OCI-LY7 (cell line): ENCODE data around the gene PSMD2. TPM values are rescaled to one million over a fixed set of nuclear protein-coding genes. Genes with fewer than 3 reads are reported as not detected.

Experiments
- BruUV-seq: library from RNA; stranded (reverse); fragments of 400-500 nt; replicated peaks from 2 replicates; lab custom pipeline; 2021; lab: Mats Ljungman, UMichigan
- CTCF ChIA-PET: fragments of 300-600 bp; sonication (Branson Sonifier 250); formaldehyde crosslinking; loops from one replicate; lab custom pipeline; 2022; ENCODE audit warnings: antibody characterized with exemption; ENCODE audit not compliant: unreplicated experiment; lab: Charles Lee
- POLR2A ChIA-PET: fragments of 300-600 bp; sonication (Branson Sonifier 250); formaldehyde crosslinking; loops from one replicate; lab custom pipeline; 2022; ENCODE audit warnings: antibody characterized with exemption; lab: Charles Lee
- DNase-seq: peaks from one replicate; pipeline ENCODE4 v3.0.0-alpha.2; 2015; ENCODE audit warnings: low spot score
- H2AFZ ChIP-seq: fragments of 200-600 bp; sonication (generic), shearing (Covaris generic); 2 replicates; pipeline ENCODE4 v1.6.1; 2014; ENCODE audit warnings: mild to moderate bottlenecking, antibody characterized with exemption, low read length, moderate library complexity
- H3K27ac ChIP-seq: fragments of 200-600 bp; sonication (generic); 2 replicates; pipeline ENCODE4 v1.5.1; 2014; ENCODE audit warnings: mixed run types, low read depth, mild to moderate bottlenecking, moderate library complexity, low read length, inconsistent platforms; ENCODE audit not compliant: poor library complexity, severe bottlenecking
- H3K36me3 ChIP-seq: fragments of 200-600 bp; sonication (generic); 2 replicates; pipeline ENCODE4 v1.6.1; 2014; ENCODE audit warnings: mild to moderate bottlenecking, antibody characterized with exemption, low read length, moderate library complexity, mixed read lengths; ENCODE audit not compliant: insufficient read depth
- H3K4me1 ChIP-seq: fragments of 200-600 bp; sonication (generic); 2 replicates; pipeline ENCODE4 v1.5.1; 2014; ENCODE audit warnings: mild to moderate bottlenecking, low read length; ENCODE audit not compliant: insufficient read depth, poor library complexity, severe bottlenecking
- H3K4me2 ChIP-seq: fragments of 200-600 bp; sonication (generic); 2 replicates; pipeline ENCODE4 v1.6.1; 2014; ENCODE audit warnings: mild to moderate bottlenecking, low read length
- H3K4me3 ChIP-seq: fragments of 200-600 bp; sonication (generic); 2 replicates; pipeline ENCODE4 v1.5.1; 2014; ENCODE audit warnings: mild to moderate bottlenecking, low read depth, low read length; ENCODE audit not compliant: poor library complexity, severe bottlenecking
- H3K79me2 ChIP-seq: fragments of 200-600 bp; sonication (generic); 2 replicates; pipeline ENCODE4 v1.6.1; 2016; ENCODE audit warnings: low read depth, mild to moderate bottlenecking, low read length, moderate library complexity, mixed read lengths; ENCODE audit not compliant: insufficient read depth
- H3K9me2 ChIP-seq: fragments of 200-600 bp; sonication (generic); 2 replicates; pipeline ENCODE4 v1.6.1; 2016; ENCODE audit warnings: mild to moderate bottlenecking, low read length, mixed read lengths; ENCODE audit not compliant: insufficient read depth
- H3K9me3 ChIP-seq: fragments of 200-600 bp; sonication (generic); 2 replicates; pipeline ENCODE4 v1.6.1; 2014; ENCODE audit warnings: mild to moderate bottlenecking, mixed run types, low read length, mixed read lengths
- H4K20me1 ChIP-seq: fragments of 200-600 bp; sonication (generic); 2 replicates; pipeline ENCODE4 v1.6.1; 2014; ENCODE audit warnings: mild to moderate bottlenecking, antibody characterized with exemption, low read length, moderate library complexity, mixed read lengths; ENCODE audit not compliant: insufficient read depth
- CTCF ChIP-seq: fragments of 200-600 bp; sonication (generic); conservative IDR thresholded peaks from 2 replicates; pipeline ENCODE4 v1.5.1; 2014; ENCODE audit warnings: mild to moderate bottlenecking, antibody characterized with exemption, low read length, moderate library complexity, mixed read lengths
- EZH2phosphoT487 ChIP-seq: fragments of 200-600 bp; sonication (generic); IDR thresholded peaks from 2 replicates; pipeline ENCODE4 v1.6.1; 2018; ENCODE audit warnings: low read depth, borderline replicate concordance, mild to moderate bottlenecking, mixed run types, antibody characterized with exemption, low read length, moderate library complexity, mixed read lengths
- intact Hi-C: fragments of 100-400 bp; cut with micrococcal nuclease; formaldehyde crosslinking; loops from one replicate; pipeline ENCODE4 v1.10.0; 2022; ENCODE audit not compliant: unreplicated experiment
- total RNA-seq, 2 experiments: library from RNA; depleted of rRNA in 1 of 2; stranded (reverse); fragments of >200 nt in 1 of 2; shearing (Covaris generic) in 1 of 2; gene quantifications; 2 replicates each; pipeline ENCODE4 v1.2.3, GENCODE V29; 2014 to 2022

The PSMD2 gene
- total RNA-seq, 2 experiments from 2014 or later = 158 to 219 TPM

- Histone ChIP-seq H3K27ac (no peak overlapping the region), H2AFZ (no peak overlapping the region), H3K4me1 (no peaks in the 10 kb centered on the region), H3K4me2 (no peak overlapping the region), H3K9me2 (no peaks in the 10 kb centered on the region), H3K79me2 (no peaks in the 10 kb centered on the region), H4K20me1 (no peaks in the 10 kb centered on the region), H3K36me3 (0 out of 2 replicates have a peak, but pooled peaks cover 4% of the 10 kb centered on the region), H3K4me3 (no peak overlapping the region), H3K9me3 (no peaks in the 10 kb centered on the region)
- POLR2A ChIA-PET = interaction anchor here (0.9 to 1.4 kb wide), 2 partner anchors 11 to 13 kb away, joined by 4 to 7 read pairs; partner anchors contain the start of genes CLCN2, FAM131A and POLR2H
- DNase-seq = no peak
- TF ChIP-seq EZH2phosphoT487 (no peak), CTCF (no peak)
- no TSS peak for BruUV-seq
- intact Hi-C loops = no loop called here
- CTCF ChIA-PET = no interaction called here
Measured at GRCh38 chr3:184348057-184348382, 49.0 kb downstream of the PSMD2 start.

- BruUV-seq = no TSS peak
- intact Hi-C loops = no loop called here
- CTCF ChIA-PET = no interaction called here
Measured at GRCh38 chr3:184349563-184350470, 50.8 kb downstream of the PSMD2 start.

More at GRCh38 chr3:184349563-184350470, 50.8 kb downstream of the PSMD2 start:
- Histone ChIP-seq H3K4me3 (no peak overlapping the region), H3K9me2 (no peaks in the 10 kb centered on the region), H3K4me1 (no peaks in the 10 kb centered on the region), H3K4me2 (no peak overlapping the region), H3K27ac (no peak overlapping the region), H3K79me2 (no peaks in the 10 kb centered on the region), H3K9me3 (no peaks in the 10 kb centered on the region), H4K20me1 (no peaks in the 10 kb centered on the region), H2AFZ (no peak overlapping the region), H3K36me3 (0 out of 2 replicates have a peak, but pooled peaks cover 4% of the 10 kb centered on the region)
- POLR2A ChIA-PET = no interaction called here
- no peak for DNase-seq
- TF ChIP-seq EZH2phosphoT487 (no peak), CTCF (no peak)
